SK-N-MC (cell line): ENCODE results near the gene NADSYN1.

ENCODE experiments used
- EZH2 ChIP-seq: fragments of 200-600 bp; sonication (generic); IDR thresholded peaks from one replicate; pipeline ENCODE4 v1.6.1; 2017; ENCODE audit warnings: antibody characterized with exemption
- FOXP2 ChIP-seq: optimal IDR thresholded peaks from 2 replicates; pipeline ENCODE3; 2011; ENCODE audit warnings: mild to moderate bottlenecking, moderate library complexity; ENCODE audit not compliant: insufficient read depth; ENCODE audit errors: extremely low read length, control extremely low read depth
- POLR2AphosphoS5 ChIP-seq: IDR thresholded peaks from 2 replicates; pipeline ENCODE4 v1.6.1; 2012; ENCODE audit warnings: mild to moderate bottlenecking, low read depth, low read length, borderline replicate concordance

DNA sequence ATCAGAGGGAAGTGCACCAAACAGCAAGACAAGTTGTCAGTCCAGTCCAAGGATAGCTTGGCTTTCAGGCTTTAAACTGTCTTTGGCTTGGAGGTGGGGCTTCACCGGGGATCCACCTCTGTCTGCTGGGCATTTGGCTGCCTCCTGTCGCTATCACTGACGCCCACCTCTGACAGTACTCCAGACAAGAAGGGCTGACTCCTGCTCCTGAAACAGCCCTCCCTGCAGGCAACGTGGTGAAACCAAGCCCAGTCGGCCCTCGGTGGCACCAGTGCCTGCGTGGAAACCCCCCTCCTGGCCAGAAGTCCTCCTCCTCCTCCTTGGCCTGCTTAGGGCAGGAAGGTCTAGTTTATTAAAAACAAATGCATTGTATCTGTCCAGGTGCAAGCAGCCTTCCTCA, 21.7 kb upstream of the NADSYN1 start:
- no peak for TF ChIP-seq EZH2
- TF ChIP-seq POLR2AphosphoS5, result no peak
- TF ChIP-seq FOXP2, result no peak
